ENCODE results near the gene SHANK1. TPM values are rescaled to one million over a fixed set of nuclear protein-coding genes. Genes with fewer than 3 reads are reported as not detected.

Gene SHANK1
- total and polyA plus RNA-seq, 5 donors from 2014 or later: not detected

GRCh38 chr19:50702158-50702870 is 17.3 kb downstream of the SHANK1 start:
- Histone ChIP-seq H3K27ac (ENCODE audit: insufficient read depth, low read length, poor library complexity, severe bottlenecking) (no peak overlapping the region), H3K36me3 (ENCODE audit: control insufficient read depth, insufficient read depth, low read length) (no peaks in the 10 kb centered on the region), H3K4me3 (ENCODE audit: low read depth, low read length) (no peak overlapping the region), H3K9me3 (ENCODE audit: control insufficient read depth in 2 of 2, low read length in 2 of 2) (no peaks in the 10 kb centered on the region), H3K27me3 (ENCODE audit: control insufficient read depth, insufficient read depth, low read length) (no peaks in the 10 kb centered on the region), H3K4me1 (ENCODE audit: control insufficient read depth, insufficient read depth, low read length, poor library complexity, severe bottlenecking) (no peaks in the 10 kb centered on the region)
- Mint-ChIP-seq H3K27me3 (peaks cover 34% of the 10 kb centered on the region), H3K27ac (no peak overlapping the region), H3K4me1 (no peaks in the 10 kb centered on the region), H3K36me3 (no peaks in the 10 kb centered on the region), H3K4me3 (no peak overlapping the region), H3K9me3 (peaks cover 0 to 7% (median 0%) of the 10 kb centered on the region in 7 donors)
- no peak for ATAC-seq (ENCODE audit: low read depth in 2 of 2)
- no peak for DNase-seq

GRCh38 chr19:50701367-50701985 is 18.1 kb downstream of the SHANK1 start:
- peaks cover 0 to 4% (median 0%) of the 10 kb centered on the region in 7 donors for H3K9me3 Mint-ChIP-seq
- H3K36me3 ChIP-seq (ENCODE audit: control insufficient read depth, insufficient read depth, low read length): no peaks in the 10 kb centered on the region
- H3K4me1 Mint-ChIP-seq: no peaks in the 10 kb centered on the region
- H3K9me3 ChIP-seq (ENCODE audit: control insufficient read depth in 2 of 2, low read length in 2 of 2): no peaks in the 10 kb centered on the region
- no peak overlapping the region for H3K27ac ChIP-seq (ENCODE audit: insufficient read depth, low read length, poor library complexity, severe bottlenecking)
- no peaks in the 10 kb centered on the region for H3K4me1 ChIP-seq (ENCODE audit: control insufficient read depth, insufficient read depth, low read length, poor library complexity, severe bottlenecking)
- H3K36me3 Mint-ChIP-seq: no peaks in the 10 kb centered on the region
- no peak overlapping the region for H3K4me3 ChIP-seq (ENCODE audit: low read depth, low read length)
- no peaks in the 10 kb centered on the region for H3K27me3 ChIP-seq (ENCODE audit: control insufficient read depth, insufficient read depth, low read length)
- ATAC-seq (ENCODE audit: low read depth in 2 of 2): no peak
- DNase-seq: no peak
- peaks cover 38% of the 10 kb centered on the region for H3K27me3 Mint-ChIP-seq
- no peak overlapping the region for H3K27ac Mint-ChIP-seq
- H3K4me3 Mint-ChIP-seq: no peak overlapping the region

DNA sequence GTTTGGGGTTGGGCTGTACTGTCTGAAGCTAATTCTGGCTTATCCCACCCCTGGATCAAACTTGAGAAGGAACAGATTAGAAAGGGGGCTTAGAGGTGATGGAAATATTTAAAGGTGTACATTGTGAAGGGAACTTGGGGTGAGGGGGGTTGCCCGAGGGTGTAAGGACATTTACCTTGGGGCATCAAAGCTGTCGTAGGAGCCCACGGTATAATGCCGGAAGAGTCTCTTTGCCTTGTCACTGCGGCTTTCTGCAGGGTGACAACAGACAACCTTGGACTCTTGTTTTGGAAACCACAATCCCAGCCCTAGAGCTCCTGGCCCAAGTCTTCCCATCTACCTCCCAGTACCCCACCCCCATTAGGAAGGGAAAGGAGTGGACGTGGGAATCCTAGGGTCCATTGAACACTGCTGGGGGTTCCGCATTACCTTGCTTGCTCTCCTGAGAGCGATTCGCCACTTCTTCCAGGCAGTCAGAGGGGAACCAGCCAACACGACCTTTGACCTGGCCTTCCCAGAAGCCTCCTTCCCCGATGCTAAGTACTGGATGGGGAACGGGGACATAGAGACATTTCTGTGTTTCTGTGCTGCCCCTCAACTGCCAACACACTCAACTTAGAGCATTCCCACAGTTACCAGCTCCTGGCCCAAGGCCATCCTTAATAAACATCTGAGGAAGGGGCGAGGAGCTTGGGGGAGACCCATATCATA is 22.0 kb downstream of the SHANK1 start:
- no peak for DNase-seq
- Mint-ChIP-seq H3K27ac (no peak overlapping the region), H3K36me3 (no peaks in the 10 kb centered on the region), H3K4me1 (peaks cover 0 to 2% (median 0%) of the 10 kb centered on the region in 4 donors), H3K9me3 (peaks cover 0 to 4% (median 0%) of the 10 kb centered on the region in 7 donors), H3K4me3 (no peak overlapping the region), H3K27me3 (peaks cover 40% of the 10 kb centered on the region)
- Histone ChIP-seq H3K9me3 (ENCODE audit: control insufficient read depth in 2 of 2, low read length in 2 of 2) (no peaks in the 10 kb centered on the region), H3K4me3 (ENCODE audit: low read depth, low read length) (no peak overlapping the region), H3K27me3 (ENCODE audit: control insufficient read depth, insufficient read depth, low read length) (no peaks in the 10 kb centered on the region), H3K27ac (ENCODE audit: insufficient read depth, low read length, poor library complexity, severe bottlenecking) (no peak overlapping the region), H3K36me3 (ENCODE audit: control insufficient read depth, insufficient read depth, low read length) (no peaks in the 10 kb centered on the region), H3K4me1 (ENCODE audit: control insufficient read depth, insufficient read depth, low read length, poor library complexity, severe bottlenecking) (no peaks in the 10 kb centered on the region)
- ATAC-seq (ENCODE audit: low read depth in 2 of 2): no peak

DNA sequence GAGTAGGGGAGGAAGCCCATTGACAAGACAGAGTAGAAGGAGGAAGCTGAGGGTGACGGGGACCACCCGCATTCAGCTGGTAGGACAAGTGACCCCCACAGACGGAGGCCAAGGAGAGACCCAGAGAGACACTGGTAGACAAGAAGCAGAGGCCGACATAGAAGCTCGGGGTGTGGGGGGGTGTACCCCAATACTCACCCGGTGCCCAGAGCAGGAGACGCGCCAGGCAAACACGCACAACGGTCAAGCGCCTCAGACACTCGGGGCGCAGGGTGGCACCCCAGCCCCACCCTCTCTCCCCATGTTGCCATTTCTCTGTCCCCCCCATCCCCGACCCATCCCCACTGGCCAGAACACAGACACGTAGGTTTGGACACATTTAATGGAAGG is 23.5 kb downstream of the SHANK1 start:
- no peaks in the 10 kb centered on the region for H3K36me3 ChIP-seq (ENCODE audit: control insufficient read depth, insufficient read depth, low read length)
- H3K9me3 Mint-ChIP-seq: peaks cover 0 to 3% (median 0%) of the 10 kb centered on the region in 7 donors
- H3K27ac ChIP-seq (ENCODE audit: insufficient read depth, low read length, poor library complexity, severe bottlenecking): no peak overlapping the region
- H3K4me3 Mint-ChIP-seq: no peak overlapping the region
- no peak overlapping the region for H3K27ac Mint-ChIP-seq
- DNase-seq (no peak), ATAC-seq (ENCODE audit: low read depth in 2 of 2) (no peak)
- H3K27me3 ChIP-seq (ENCODE audit: control insufficient read depth, insufficient read depth, low read length): no peaks in the 10 kb centered on the region
- H3K9me3 ChIP-seq (ENCODE audit: control insufficient read depth in 2 of 2, low read length in 2 of 2): no peaks in the 10 kb centered on the region
- H3K27me3 Mint-ChIP-seq: peaks cover 36% of the 10 kb centered on the region
- no peaks in the 10 kb centered on the region for H3K4me1 ChIP-seq (ENCODE audit: control insufficient read depth, insufficient read depth, low read length, poor library complexity, severe bottlenecking)
- no peaks in the 10 kb centered on the region for H3K36me3 Mint-ChIP-seq
- H3K4me1 Mint-ChIP-seq: peaks cover 0 to 2% (median 0%) of the 10 kb centered on the region in 4 donors
- no peak overlapping the region for H3K4me3 ChIP-seq (ENCODE audit: low read depth, low read length)

DNA sequence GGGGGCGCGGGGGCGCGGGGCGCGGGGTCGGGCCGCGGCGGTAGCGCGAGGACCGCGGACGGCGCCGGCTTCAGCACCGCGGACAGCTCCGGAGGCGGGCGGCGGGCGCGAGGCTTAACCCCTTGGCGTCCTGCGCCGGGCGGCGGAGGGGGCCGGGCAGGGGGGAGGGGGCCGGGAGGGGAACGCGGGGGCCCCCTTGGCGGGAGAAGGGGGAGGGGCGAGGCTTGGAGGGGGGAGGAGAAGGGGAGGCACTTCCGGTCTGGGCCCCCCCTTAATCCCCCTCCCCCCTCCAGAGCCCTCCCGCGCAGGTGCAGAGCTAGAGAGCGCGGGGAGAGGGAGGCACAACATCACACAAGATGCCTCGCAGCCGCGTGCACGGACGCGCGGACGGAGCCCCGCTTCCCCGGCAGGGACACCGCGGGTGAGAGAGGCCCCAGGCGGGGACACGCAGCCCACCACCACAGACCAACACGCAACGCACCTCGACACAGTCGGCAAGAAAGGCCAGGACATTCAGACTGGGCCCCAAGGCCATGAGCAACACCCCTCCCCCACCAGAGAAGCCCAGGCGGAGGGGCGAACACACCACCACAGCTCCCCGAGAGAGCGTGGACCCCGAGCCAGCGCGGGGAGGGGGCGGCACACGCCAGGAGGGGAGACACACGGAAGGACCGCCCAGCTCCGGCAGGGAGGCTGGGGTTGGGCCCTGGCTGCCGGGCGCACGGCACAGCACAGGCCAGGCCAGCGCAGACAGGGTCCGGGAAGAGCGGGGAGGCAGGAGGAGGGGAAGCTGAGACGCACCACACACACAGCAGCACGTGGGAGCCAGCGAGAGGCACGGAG is 24.1 kb downstream of the SHANK1 start:
- Mint-ChIP-seq H3K9me3 (peaks cover 0 to 3% (median 0%) of the 10 kb centered on the region in 7 donors), H3K27ac (no peak overlapping the region), H3K27me3 (peaks cover 36% of the 10 kb centered on the region), H3K36me3 (no peaks in the 10 kb centered on the region), H3K4me3 (no peak overlapping the region), H3K4me1 (peaks cover 0 to 2% (median 0%) of the 10 kb centered on the region in 4 donors)
- H3K9me3 ChIP-seq (ENCODE audit: control insufficient read depth in 2 of 2, low read length in 2 of 2): no peaks in the 10 kb centered on the region
- no peaks in the 10 kb centered on the region for H3K27me3 ChIP-seq (ENCODE audit: control insufficient read depth, insufficient read depth, low read length)
- H3K4me1 ChIP-seq (ENCODE audit: control insufficient read depth, insufficient read depth, low read length, poor library complexity, severe bottlenecking): no peaks in the 10 kb centered on the region
- DNase-seq (no peak), ATAC-seq (ENCODE audit: low read depth in 2 of 2) (no peak)
- H3K4me3 ChIP-seq (ENCODE audit: low read depth, low read length): no peak overlapping the region
- H3K36me3 ChIP-seq (ENCODE audit: control insufficient read depth, insufficient read depth, low read length): no peaks in the 10 kb centered on the region
- H3K27ac ChIP-seq (ENCODE audit: insufficient read depth, low read length, poor library complexity, severe bottlenecking): no peak overlapping the region

GRCh38 chr19:50694815-50695145 is 24.8 kb downstream of the SHANK1 start:
- Histone ChIP-seq H3K27ac (ENCODE audit: insufficient read depth, low read length, poor library complexity, severe bottlenecking) (no peak overlapping the region), H3K36me3 (ENCODE audit: control insufficient read depth, insufficient read depth, low read length) (no peaks in the 10 kb centered on the region), H3K27me3 (ENCODE audit: control insufficient read depth, insufficient read depth, low read length) (no peaks in the 10 kb centered on the region), H3K9me3 (ENCODE audit: control insufficient read depth in 2 of 2, low read length in 2 of 2) (no peaks in the 10 kb centered on the region), H3K4me1 (ENCODE audit: control insufficient read depth, insufficient read depth, low read length, poor library complexity, severe bottlenecking) (no peaks in the 10 kb centered on the region), H3K4me3 (ENCODE audit: low read depth, low read length) (no peak overlapping the region)
- H3K27me3 Mint-ChIP-seq: peaks cover 37% of the 10 kb centered on the region
- peaks cover 0 to 3% (median 0%) of the 10 kb centered on the region in 7 donors for H3K9me3 Mint-ChIP-seq
- ATAC-seq (ENCODE audit: low read depth in 2 of 2) (no peak), DNase-seq (no peak)
- H3K27ac Mint-ChIP-seq: no peak overlapping the region
- H3K36me3 Mint-ChIP-seq: no peaks in the 10 kb centered on the region
- H3K4me1 Mint-ChIP-seq: peaks cover 0 to 2% (median 0%) of the 10 kb centered on the region in 4 donors
- no peak overlapping the region for H3K4me3 Mint-ChIP-seq

DNA sequence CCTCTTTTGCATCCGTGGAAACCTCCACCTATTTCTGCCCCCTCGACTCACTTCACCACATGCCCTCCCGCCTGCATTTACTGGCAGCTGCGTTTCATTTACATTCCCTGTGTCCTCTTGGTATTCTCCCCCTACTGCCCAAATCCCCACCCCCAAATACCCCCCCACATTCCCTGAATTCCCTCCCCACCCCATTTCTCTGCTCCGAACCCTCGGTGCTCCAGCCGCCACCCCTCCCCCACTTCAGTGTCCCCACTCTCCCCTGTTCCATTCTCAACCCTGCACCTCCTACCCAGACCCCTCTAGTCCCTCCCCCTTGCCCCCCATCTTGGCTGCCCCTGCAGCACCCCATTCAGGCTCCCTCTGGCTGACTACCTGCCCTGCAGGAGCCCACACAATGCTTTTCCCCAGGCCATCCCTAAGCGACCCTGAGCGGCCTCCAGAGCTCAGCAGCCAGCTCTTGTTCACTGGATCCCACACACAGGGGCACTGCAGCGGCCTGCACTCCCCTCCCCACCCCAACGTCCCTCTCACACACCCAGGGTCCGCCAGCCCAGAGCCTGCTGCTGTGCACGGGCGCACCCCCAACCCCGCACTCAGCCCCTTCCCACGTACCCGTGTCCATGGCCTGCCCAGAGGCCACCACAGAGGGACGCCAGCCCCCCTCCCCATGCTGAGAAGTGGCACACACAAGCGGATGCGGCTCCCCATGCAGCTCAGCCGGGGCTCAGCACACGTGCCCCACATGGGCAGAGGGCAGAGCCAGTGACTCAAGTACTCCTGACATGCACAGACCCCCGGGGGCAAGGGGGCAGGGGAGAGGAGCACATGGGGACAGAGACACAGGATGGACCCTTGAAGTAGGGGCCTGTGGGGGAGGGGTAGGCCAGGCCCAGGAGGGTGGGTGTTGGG is 26.3 kb downstream of the SHANK1 start:
- no peak overlapping the region for H3K4me3 ChIP-seq (ENCODE audit: low read depth, low read length)
- H3K27ac ChIP-seq (ENCODE audit: insufficient read depth, low read length, poor library complexity, severe bottlenecking): no peak overlapping the region
- H3K4me3 Mint-ChIP-seq: no peak overlapping the region
- peaks cover 40% of the 10 kb centered on the region for H3K27me3 Mint-ChIP-seq
- no peaks in the 10 kb centered on the region for H3K9me3 ChIP-seq (ENCODE audit: control insufficient read depth in 2 of 2, low read length in 2 of 2)
- H3K4me1 ChIP-seq (ENCODE audit: control insufficient read depth, insufficient read depth, low read length, poor library complexity, severe bottlenecking): no peaks in the 10 kb centered on the region
- H3K9me3 Mint-ChIP-seq: peaks cover 0 to 3% (median 0%) of the 10 kb centered on the region in 7 donors
- ATAC-seq (ENCODE audit: low read depth in 2 of 2): no peak
- DNase-seq: no peak
- H3K36me3 ChIP-seq (ENCODE audit: control insufficient read depth, insufficient read depth, low read length): no peaks in the 10 kb centered on the region
- H3K27ac Mint-ChIP-seq: no peak overlapping the region
- H3K27me3 ChIP-seq (ENCODE audit: control insufficient read depth, insufficient read depth, low read length): no peaks in the 10 kb centered on the region
- H3K36me3 Mint-ChIP-seq: no peaks in the 10 kb centered on the region
- H3K4me1 Mint-ChIP-seq: peaks cover 0 to 2% (median 0%) of the 10 kb centered on the region in 4 donors
